H1 (cell line): Measurements from ENCODE around the gene GID4. TPM values are rescaled to one million over a fixed set of nuclear protein-coding genes. Genes with fewer than 3 reads are reported as not detected.

ENCODE experiments used
- TEAD4 ChIP-seq: IDR thresholded peaks from 2 replicates; pipeline ENCODE4 v1.6.1; 2012; ENCODE audit warnings: low read depth, low read length, inconsistent platforms, mixed read lengths
- polyA plus RNA-seq, 7 experiments: library from polyadenylated mRNA; depleted of rRNA in 3 of 7; stranded (reverse) in 5 of 7; unstranded in 2 of 7; fragments of >200 nt in 5 of 7; fragments of 200-250 nt in 2 of 7; gene quantifications; 1 replicate in 5 of 7; 2 replicates in 1 of 7; 4 replicates in 1 of 7; pipeline versions ENCODE4 v1.2.1 to v1.2.3, GENCODE V29; 2011 to 2013; ENCODE audit warnings: missing spikeins in 2 of 7, mixed read lengths in 2 of 7
- total RNA-seq: library from RNA; stranded (reverse); fragmentation: NEBNext Ultra II Directional; extraction: Animal tissue kit (Norgen Biotek cat#: 25700); gene quantifications from 2 replicates; pipeline ENCODE4 v1.2.1, GENCODE V29; 2021
- TF ChIP-seq, protein P1 (sequence below), 3 experiments: IDR thresholded peaks; 1 replicate in 2 of 3; 2 replicates in 1 of 3; pipeline versions ENCODE4 v1.5.1 to v1.6.1; 2011; ENCODE audit warnings: low read length in 3 of 3, mild to moderate bottlenecking in 3 of 3, inconsistent platforms in 2 of 3, low read depth in 1 of 3, moderate library complexity in 1 of 3; ENCODE audit not compliant: insufficient read depth in 1 of 3; ENCODE audit errors: control extremely low read depth in 1 of 3

The GID4 gene
- total and polyA plus RNA-seq, 2 of the 8 experiments (the other 6 are each of a cell fraction or from before 2014, with no cell fraction given): 5.6 to 15.0 TPM

DNA sequence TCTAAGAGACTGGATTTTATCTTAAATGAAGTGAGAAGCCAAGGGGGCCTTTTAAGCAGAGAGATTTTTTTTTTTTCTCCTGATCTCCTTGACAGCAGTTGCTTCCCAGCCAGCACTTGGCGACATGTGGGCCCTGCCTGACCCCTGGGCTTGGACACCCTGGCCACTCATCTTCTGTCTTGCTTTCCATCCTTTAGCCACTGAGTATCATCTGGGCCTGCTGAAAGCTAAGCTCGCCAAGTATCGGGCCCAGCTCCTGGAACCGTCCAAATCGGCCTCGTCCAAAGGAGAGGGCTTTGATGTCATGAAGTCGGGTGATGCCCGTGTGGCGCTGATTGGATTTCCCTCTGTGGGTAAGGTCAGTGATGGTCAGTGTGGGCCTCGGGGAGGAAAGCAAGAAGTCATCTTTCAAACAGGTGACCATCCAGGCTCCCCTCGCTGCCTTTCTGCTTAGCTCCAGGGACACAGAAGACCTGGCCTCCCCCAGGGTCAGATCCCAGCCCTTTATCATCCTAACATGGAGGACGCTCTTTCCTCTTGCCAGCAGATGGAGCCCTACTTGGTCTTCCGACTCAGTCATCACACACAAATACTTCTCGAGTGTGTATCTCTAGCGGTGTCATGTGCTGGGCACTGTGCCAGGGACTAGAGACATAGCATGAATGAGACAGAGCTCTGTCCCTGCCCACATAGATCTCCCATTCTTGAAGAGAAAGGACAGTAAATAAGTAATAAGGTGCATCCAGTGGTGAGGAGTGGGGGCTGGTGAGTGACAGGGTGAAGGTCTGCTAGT is 54.6 kb downstream of the GID4 start (continued):
- TF ChIP-seq, protein P1, sequence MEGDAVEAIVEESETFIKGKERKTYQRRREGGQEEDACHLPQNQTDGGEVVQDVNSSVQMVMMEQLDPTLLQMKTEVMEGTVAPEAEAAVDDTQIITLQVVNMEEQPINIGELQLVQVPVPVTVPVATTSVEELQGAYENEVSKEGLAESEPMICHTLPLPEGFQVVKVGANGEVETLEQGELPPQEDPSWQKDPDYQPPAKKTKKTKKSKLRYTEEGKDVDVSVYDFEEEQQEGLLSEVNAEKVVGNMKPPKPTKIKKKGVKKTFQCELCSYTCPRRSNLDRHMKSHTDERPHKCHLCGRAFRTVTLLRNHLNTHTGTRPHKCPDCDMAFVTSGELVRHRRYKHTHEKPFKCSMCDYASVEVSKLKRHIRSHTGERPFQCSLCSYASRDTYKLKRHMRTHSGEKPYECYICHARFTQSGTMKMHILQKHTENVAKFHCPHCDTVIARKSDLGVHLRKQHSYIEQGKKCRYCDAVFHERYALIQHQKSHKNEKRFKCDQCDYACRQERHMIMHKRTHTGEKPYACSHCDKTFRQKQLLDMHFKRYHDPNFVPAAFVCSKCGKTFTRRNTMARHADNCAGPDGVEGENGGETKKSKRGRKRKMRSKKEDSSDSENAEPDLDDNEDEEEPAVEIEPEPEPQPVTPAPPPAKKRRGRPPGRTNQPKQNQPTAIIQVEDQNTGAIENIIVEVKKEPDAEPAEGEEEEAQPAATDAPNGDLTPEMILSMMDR (IDR thresholded peaks at IDR 0.05; ENCODE audit: control extremely low read depth in 1 of 3, insufficient read depth in 1 of 3, low read depth in 1 of 3, low read length in 3 of 3): peak; percentile 39 to 76 (median 55); a peak in 3 of 4 replicates
- TF ChIP-seq TEAD4: no peak
